H1 (cell line): ENCODE results near the gene PRIMA1. TPM values are rescaled to one million over a fixed set of nuclear protein-coding genes. Genes with fewer than 3 reads are reported as not detected.

Experiments used
- CHD1 ChIP-seq: IDR thresholded peaks from 2 replicates; pipeline ENCODE4 v1.6.1; 2012; ENCODE audit warnings: low read depth, low read length, improper control_type of control experiment
- CHD2 ChIP-seq: IDR thresholded peaks from 2 replicates; pipeline ENCODE4 v1.6.1; 2012; ENCODE audit warnings: low read length, improper control_type of control experiment
- CREB1 ChIP-seq: IDR thresholded peaks from 2 replicates; pipeline ENCODE4 v1.6.1; 2012; ENCODE audit warnings: inconsistent platforms
- FOSL1 ChIP-seq: IDR thresholded peaks from 2 replicates; pipeline ENCODE4 v1.6.1; 2011; ENCODE audit warnings: mild to moderate bottlenecking, low read depth, low read length, moderate library complexity; ENCODE audit not compliant: insufficient read depth
- RFX5 ChIP-seq: IDR thresholded peaks from 2 replicates; pipeline ENCODE4 v1.6.1; 2011; ENCODE audit warnings: low read depth, low read length, improper control_type of control experiment, borderline replicate concordance
- RXRA ChIP-seq: IDR thresholded peaks from 2 replicates; pipeline ENCODE4 v1.6.1; 2011; ENCODE audit warnings: low read depth, mild to moderate bottlenecking, low read length, moderate library complexity; ENCODE audit not compliant: insufficient read depth
- SAP30 ChIP-seq: fragments of 300-600 bp; sonication (generic); IDR thresholded peaks from 2 replicates; pipeline ENCODE4 v1.7.1; 2012; ENCODE audit warnings: low read length, moderate library complexity, mild to moderate bottlenecking, inconsistent platforms; ENCODE audit not compliant: insufficient read depth, insufficient replicate concordance
- SIN3A ChIP-seq, 2 experiments: IDR thresholded peaks in 1 of 2; conservative IDR thresholded peaks in 1 of 2; 2 replicates each; pipeline ENCODE4 v1.6.1; 2011 to 2012; ENCODE audit warnings: low read length in 2 of 2, improper control_type of control experiment in 1 of 2, low read depth in 1 of 2, mild to moderate bottlenecking in 1 of 2
- SIX5 ChIP-seq: IDR thresholded peaks from 2 replicates; pipeline ENCODE4 v1.6.1; 2011; ENCODE audit warnings: mild to moderate bottlenecking, low read depth, low read length
- SRF ChIP-seq: IDR thresholded peaks from 2 replicates; pipeline ENCODE4 v1.6.1; 2011; ENCODE audit warnings: mild to moderate bottlenecking, low read depth, low read length, moderate library complexity
- YY1 ChIP-seq: IDR thresholded peaks from 2 replicates; pipeline ENCODE4 v1.6.1; 2011; ENCODE audit warnings: low read depth, mild to moderate bottlenecking, low read length
- polyA plus RNA-seq, 7 experiments: library from polyadenylated mRNA; depleted of rRNA in 3 of 7; stranded (reverse) in 5 of 7; unstranded in 2 of 7; fragments of >200 nt in 5 of 7; fragments of 200-250 nt in 2 of 7; gene quantifications; 1 replicate in 5 of 7; 2 replicates in 1 of 7; 4 replicates in 1 of 7; pipeline versions ENCODE4 v1.2.1 to v1.2.3, GENCODE V29; 2011 to 2013; ENCODE audit warnings: missing spikeins in 2 of 7, mixed read lengths in 2 of 7
- total RNA-seq: library from RNA; stranded (reverse); fragmentation: NEBNext Ultra II Directional; extraction: Animal tissue kit (Norgen Biotek cat#: 25700); gene quantifications from 2 replicates; pipeline ENCODE4 v1.2.1, GENCODE V29; 2021
- TF ChIP-seq, protein P1 (sequence below): IDR thresholded peaks from 2 replicates; pipeline ENCODE4 v1.6.1; 2012; ENCODE audit warnings: inconsistent platforms

PRIMA1 gene
- total and polyA plus RNA-seq, 2 of the 8 experiments (the other 6 are each of a cell fraction or from before 2014, with no cell fraction given) = 2.8 to 4.5 TPM

DNA sequence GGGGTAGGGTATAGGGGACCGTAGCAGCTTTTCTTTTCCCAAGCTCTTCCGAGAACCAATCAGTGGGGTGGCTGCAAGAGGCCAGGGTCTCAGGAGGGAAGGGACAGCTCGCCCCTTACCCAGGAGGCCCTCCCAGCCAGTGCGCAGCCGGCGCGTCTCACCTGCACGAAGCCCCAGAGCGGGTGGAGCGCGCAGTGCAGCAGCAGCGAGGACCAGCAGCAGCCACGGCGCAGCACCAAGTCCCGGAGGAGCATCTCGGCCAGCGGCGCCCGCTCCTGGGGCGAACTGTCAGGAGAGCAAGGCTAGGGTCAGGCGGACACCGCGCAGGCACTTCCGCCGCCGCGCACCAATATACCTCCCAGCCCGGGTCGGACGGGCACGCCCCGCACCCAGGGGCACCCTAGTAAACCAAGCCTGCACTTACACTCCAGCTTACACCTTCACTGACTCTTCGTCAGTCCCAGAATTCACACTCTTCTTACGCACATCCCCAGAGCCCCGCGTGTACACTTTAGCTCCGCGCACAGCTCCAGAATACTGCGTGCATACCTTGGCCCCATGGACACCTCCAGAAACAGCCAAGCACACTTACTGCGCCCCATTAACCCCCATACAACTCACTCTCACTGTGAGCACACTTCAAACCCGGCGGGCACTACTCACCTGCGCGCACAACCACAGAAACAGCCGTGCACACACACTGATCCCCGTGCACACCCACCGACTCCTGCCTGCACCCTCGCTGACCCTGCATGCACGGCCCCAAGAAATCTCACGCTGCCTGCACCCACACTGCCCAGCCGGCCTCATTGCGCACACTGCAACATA, 606 bp downstream of the PRIMA1 start (continued):
- TF ChIP-seq RFX5 (no peak), CREB1 (no peak), CHD1 (no peak), RXRA (no peak), YY1 (no peak), CHD2 (no peak), SRF (no peak), SAP30 (no peak), SIN3A (conservative IDR thresholded peaks at IDR 0.05 in 1 of 2, IDR thresholded peaks at IDR 0.05 in 1 of 2; ENCODE audit: low read depth in 1 of 2, low read length in 2 of 2) (no peak), SIX5 (no peak), FOSL1 (no peak)
- TF ChIP-seq, protein P1, sequence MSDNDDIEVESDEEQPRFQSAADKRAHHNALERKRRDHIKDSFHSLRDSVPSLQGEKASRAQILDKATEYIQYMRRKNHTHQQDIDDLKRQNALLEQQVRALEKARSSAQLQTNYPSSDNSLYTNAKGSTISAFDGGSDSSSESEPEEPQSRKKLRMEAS = peak; percentile 71; the same call in 1 of the 2 replicates
